Endothelial cell of umbilical vein (primary cell): Measurements from ENCODE around the gene SLC20A1. TPM values are rescaled to one million over a fixed set of nuclear protein-coding genes. Genes with fewer than 3 reads are reported as not detected.

Experiments
- BruUV-seq: library from RNA; stranded (reverse); fragments of 400-500 nt; replicated peaks from 2 replicates; lab custom pipeline; 2021; lab: Mats Ljungman, UMichigan
- CTCF ChIA-PET: fragments of 300-600, 350-600 bp; sonication (Branson Sonifier 250); formaldehyde crosslinking; loops from one replicate; lab custom pipeline; 2021; ENCODE audit warnings: antibody characterized with exemption, inconsistent platforms; lab: Charles Lee
- POLR2A ChIA-PET: fragments of 300-600, 350-600 bp; sonication (Branson Sonifier 250); formaldehyde crosslinking; loops from one replicate; lab custom pipeline; 2021; ENCODE audit warnings: antibody characterized with exemption, inconsistent platforms; lab: Charles Lee
- DNase-seq: peaks from one replicate; pipeline ENCODE4 v3.0.0-alpha.2; 2011; ENCODE audit warnings: low read depth, low spot score
- FAIRE-seq: peaks from 2 replicates; lab custom pipeline; 2011; peaks lifted over from hg19 to GRCh38; lab: Jason Lieb, UNC
- H2AFZ ChIP-seq: 2 replicates; pipeline ENCODE4 v1.6.0; 2012; ENCODE audit warnings: low read depth, low read length, control low read depth, inconsistent platforms
- H3K27ac ChIP-seq: 2 replicates; pipeline ENCODE4 v1.5.1; 2011; ENCODE audit warnings: low read depth, mild to moderate bottlenecking, control low read depth, low read length, moderate library complexity; ENCODE audit not compliant: insufficient read depth
- H3K27me3 ChIP-seq, 2 experiments: 2 replicates each; pipeline versions ENCODE4 v1.6.0 to v1.6.1; 2011; ENCODE audit warnings: low read length in 2 of 2, mixed read lengths in 1 of 2; ENCODE audit not compliant: control insufficient read depth in 2 of 2, insufficient read depth in 2 of 2
- H3K36me3 ChIP-seq, 2 experiments: 2 replicates in 1 of 2; 3 replicates in 1 of 2; pipeline ENCODE4 v1.5.1; 2011; ENCODE audit warnings: low read length in 2 of 2, mild to moderate bottlenecking in 1 of 2, moderate library complexity in 1 of 2; ENCODE audit not compliant: control insufficient read depth in 2 of 2, insufficient read depth in 2 of 2; ENCODE audit errors: extremely low read depth in 1 of 2
- H3K4me1 ChIP-seq: 3 replicates; pipeline ENCODE4 v1.5.1; 2011; ENCODE audit warnings: mild to moderate bottlenecking, low read length; ENCODE audit not compliant: control insufficient read depth, insufficient read depth; ENCODE audit errors: extremely low read depth
- H3K4me2 ChIP-seq: 2 replicates; pipeline ENCODE4 v1.6.1; 2011; ENCODE audit warnings: low read length, control low read depth, mixed read lengths; ENCODE audit not compliant: insufficient read depth
- H3K4me3 ChIP-seq, 3 experiments: fragments of 200-600 bp in 1 of 3; sonication (generic), shearing (Covaris generic) in 1 of 3; replicated peaks in 1 of 3; 2 replicates each; pipeline ENCODE4 v1.5.1; 2011 to 2016; ENCODE audit warnings: control low read depth in 3 of 3, low read length in 3 of 3, mild to moderate bottlenecking in 2 of 3, inconsistent platforms in 1 of 3, low read depth in 1 of 3, moderate library complexity in 1 of 3; ENCODE audit not compliant: insufficient read depth in 1 of 3
- H3K79me2 ChIP-seq: 2 replicates; pipeline ENCODE4 v1.6.0; 2012; ENCODE audit warnings: low read length, inconsistent platforms; ENCODE audit not compliant: control insufficient read depth, insufficient read depth
- H3K9ac ChIP-seq: replicated peaks from 2 replicates; pipeline ENCODE3; 2011; ENCODE audit warnings: low read length, control low read depth; ENCODE audit not compliant: insufficient read depth; ENCODE audit errors: extremely low read depth
- H3K9me1 ChIP-seq: replicated peaks from 3 replicates; pipeline ENCODE4 v1.6.0; 2011; ENCODE audit warnings: mild to moderate bottlenecking, low read length; ENCODE audit not compliant: control insufficient read depth, insufficient read depth; ENCODE audit errors: extremely low read depth
- H3K9me3 ChIP-seq: replicated peaks from 2 replicates; pipeline ENCODE4 v1.5.1; 2012; ENCODE audit warnings: low read length, inconsistent platforms; ENCODE audit not compliant: control insufficient read depth, insufficient read depth
- H4K20me1 ChIP-seq: replicated peaks from 2 replicates; pipeline ENCODE3; 2011; ENCODE audit warnings: mild to moderate bottlenecking, low read length; ENCODE audit not compliant: control insufficient read depth, insufficient read depth; ENCODE audit errors: extremely low read depth
- CTCF ChIP-seq, 2 donors: IDR thresholded peaks; 1 replicate in 1 of 2; 2 replicates in 1 of 2; pipeline ENCODE4 v1.5.1; 2011; ENCODE audit warnings: low read length in 2 of 2, mild to moderate bottlenecking in 2 of 2, moderate library complexity in 2 of 2, control low read depth in 1 of 2, inconsistent platforms in 1 of 2, low read depth in 1 of 2; ENCODE audit not compliant: insufficient read depth in 1 of 2; ENCODE audit errors: extremely low read depth in 1 of 2
- EZH2 ChIP-seq: IDR thresholded peaks from 2 replicates; pipeline ENCODE4 v1.6.1; 2012; ENCODE audit warnings: borderline replicate concordance, low read depth, mild to moderate bottlenecking, moderate library complexity, low read length, inconsistent platforms; ENCODE audit not compliant: severe bottlenecking
- FOS ChIP-seq: IDR thresholded peaks from 2 replicates; pipeline ENCODE4 v1.6.1; 2011; ENCODE audit warnings: mild to moderate bottlenecking, low read length, moderate library complexity, borderline replicate concordance; ENCODE audit not compliant: insufficient read depth
- GATA2 ChIP-seq: IDR thresholded peaks from 2 replicates; pipeline ENCODE4 v1.7.0; 2011; ENCODE audit warnings: low read depth, mild to moderate bottlenecking, moderate library complexity, mixed read lengths, low read length; ENCODE audit not compliant: insufficient read length, insufficient read depth
- JUN ChIP-seq: IDR thresholded peaks from 2 replicates; pipeline ENCODE4 v1.6.1; 2011; ENCODE audit warnings: borderline replicate concordance, low read depth; ENCODE audit not compliant: insufficient read length, insufficient read depth
- MYC ChIP-seq: IDR thresholded peaks from one replicate; pipeline ENCODE4 v1.6.1; 2011; ENCODE audit warnings: mild to moderate bottlenecking, low read depth, low read length
- POLR2A ChIP-seq: IDR thresholded peaks from 2 replicates; pipeline ENCODE4 v1.6.1; 2012; ENCODE audit warnings: low read depth, mild to moderate bottlenecking, control low read depth, low read length
- POLR2AphosphoS5 ChIP-seq: IDR thresholded peaks from 2 replicates; pipeline ENCODE4 v1.6.1; 2012; ENCODE audit warnings: low read depth, mild to moderate bottlenecking, control low read depth, low read length, moderate library complexity; ENCODE audit not compliant: insufficient read depth
- dilution Hi-C: fragments of 300-500 bp; cut with MboI; formaldehyde crosslinking; loops from one replicate; pipeline ENCODE4 v1.15.0; 2019; ENCODE audit warnings: low sequenced_read_pairs; ENCODE audit not compliant: extremely low pct_ligation_motif_present
- intact Hi-C: fragments of 100-400 bp; cut with micrococcal nuclease; formaldehyde crosslinking; loops from one replicate; pipeline ENCODE4 v1.10.0; 2022
- polyA plus RNA-seq, 4 experiments: library from polyadenylated mRNA; depleted of rRNA in 3 of 4; stranded (reverse) in 3 of 4; unstranded in 1 of 4; fragments of >200 nt; gene quantifications; 2 replicates each; pipeline versions ENCODE4 v1.2.1 to v1.2.3, GENCODE V29; 2011 to 2012; ENCODE audit warnings: missing spikeins in 1 of 4
- total RNA-seq: library from RNA; stranded (reverse); gene quantifications from 2 replicates; pipeline ENCODE4 v1.2.3, GENCODE V29; 2021
- TF ChIP-seq, protein P1 (sequence below): IDR thresholded peaks from 2 replicates; pipeline ENCODE4 v1.6.1; 2011; ENCODE audit not compliant: insufficient read depth, insufficient read length

Gene SLC20A1
- total and polyA plus RNA-seq, 2 donors (not counting 3 experiments of a cell fraction or from before 2014, with no cell fraction given), result 52.7 to 149 TPM

- intact Hi-C loops (no loop called here), dilution Hi-C loops (no loop called here)
- Histone ChIP-seq H3K36me3 (no peaks in the 10 kb centered on the region), H3K4me3 (no peak overlapping the region), H3K9me3 (no peaks in the 10 kb centered on the region), H4K20me1 (no peaks in the 10 kb centered on the region), H3K27me3 (no peaks in the 10 kb centered on the region), H3K9ac (no peak overlapping the region), H3K4me2 (no peak overlapping the region), H3K4me1 (peaks cover 33% of the 10 kb centered on the region), H3K79me2 (no peaks in the 10 kb centered on the region), H2AFZ (no peak overlapping the region), H3K27ac (no peak overlapping the region), H3K9me1 (no peaks in the 10 kb centered on the region)
- TF ChIP-seq JUN, result no peak
- no peak for TF ChIP-seq MYC
- no peak for TF ChIP-seq EZH2
- no peak for TF ChIP-seq POLR2A
- TF ChIP-seq GATA2, result no peak
- TF ChIP-seq FOS, result no peak
- TF ChIP-seq POLR2AphosphoS5, result no peak
- TF ChIP-seq, protein P1, sequence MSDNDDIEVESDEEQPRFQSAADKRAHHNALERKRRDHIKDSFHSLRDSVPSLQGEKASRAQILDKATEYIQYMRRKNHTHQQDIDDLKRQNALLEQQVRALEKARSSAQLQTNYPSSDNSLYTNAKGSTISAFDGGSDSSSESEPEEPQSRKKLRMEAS, result no peak
- TF ChIP-seq CTCF (IDR thresholded peaks at IDR 0.05; ENCODE audit: extremely low read depth in 1 of 2, insufficient read depth in 1 of 2, low read depth in 1 of 2, low read length in 2 of 2), result no peak
- POLR2A ChIA-PET, result no interaction called here
- no peak for FAIRE-seq
- DNase-seq, result no peak
- BruUV-seq, result no TSS peak
- CTCF ChIA-PET, result interaction anchor here (1.0 to 6.6 kb wide), 4 partner anchors 12 to 19 kb away, joined by 3 to 34 read pairs (median 4); no protein-coding TSS in a partner anchor
Observed at GRCh38 chr2:112671801-112672200, 26.1 kb downstream of the SLC20A1 start.
